Cardiac fibroblast (primary cell): Measurements from ENCODE around the gene IFNL2.

ENCODE experiments used
- DNase-seq, 2 donors: peaks; one replicate each; pipeline versions ENCODE4 v3.0.0 to v3.0.0-alpha.2; 2010; ENCODE audit warnings: low read depth in 2 of 2
- H3K4me3 ChIP-seq, 2 donors: replicated peaks in 1 of 2; 1 replicate in 1 of 2; 2 replicates in 1 of 2; pipeline ENCODE4 v1.5.1; 2011; ENCODE audit warnings: low read depth in 2 of 2, low read length in 2 of 2, mild to moderate bottlenecking in 2 of 2, moderate library complexity in 1 of 2
- TF ChIP-seq, protein P1 (sequence below): IDR thresholded peaks from one replicate; pipeline ENCODE4 v1.5.1; 2011; ENCODE audit warnings: low read depth, mild to moderate bottlenecking, low read length, inconsistent platforms

Gene IFNL2

DNA sequence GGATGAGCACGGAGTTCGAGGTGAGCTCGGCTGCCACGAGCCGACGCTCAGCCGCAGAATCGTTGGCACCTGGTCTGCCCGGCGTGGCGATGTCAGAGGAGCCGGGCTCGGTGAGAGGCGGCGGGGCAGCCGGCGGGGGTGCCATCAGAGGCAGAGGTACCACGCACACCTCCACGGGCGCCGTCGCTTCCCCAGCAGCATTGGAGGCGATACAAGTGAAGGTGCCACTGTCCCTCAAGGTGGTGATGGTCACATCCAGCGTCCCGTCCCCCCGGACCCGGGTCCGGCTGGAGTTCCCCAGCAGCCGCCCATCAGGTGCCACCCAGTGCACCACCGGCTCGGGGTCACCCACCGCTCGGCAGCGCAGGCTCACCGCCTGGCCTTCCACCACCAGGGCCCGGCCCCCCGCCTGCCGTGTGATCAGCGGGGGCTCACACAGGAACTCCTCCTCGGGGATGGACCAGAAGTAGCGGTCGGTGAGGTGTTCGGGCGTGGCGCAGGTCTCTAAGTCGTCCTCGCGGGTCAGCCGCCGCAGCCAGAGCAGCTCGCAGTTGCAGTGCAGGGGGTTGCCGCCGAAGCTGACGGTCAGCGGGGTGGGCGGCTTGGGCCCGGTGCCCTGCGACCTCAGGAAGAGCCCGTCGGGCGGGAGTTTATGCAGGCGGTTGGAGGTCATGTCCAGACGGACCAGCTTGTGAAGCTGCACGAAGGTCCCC, 46.0 kb downstream of the IFNL2 start:
- TF ChIP-seq, protein P1, sequence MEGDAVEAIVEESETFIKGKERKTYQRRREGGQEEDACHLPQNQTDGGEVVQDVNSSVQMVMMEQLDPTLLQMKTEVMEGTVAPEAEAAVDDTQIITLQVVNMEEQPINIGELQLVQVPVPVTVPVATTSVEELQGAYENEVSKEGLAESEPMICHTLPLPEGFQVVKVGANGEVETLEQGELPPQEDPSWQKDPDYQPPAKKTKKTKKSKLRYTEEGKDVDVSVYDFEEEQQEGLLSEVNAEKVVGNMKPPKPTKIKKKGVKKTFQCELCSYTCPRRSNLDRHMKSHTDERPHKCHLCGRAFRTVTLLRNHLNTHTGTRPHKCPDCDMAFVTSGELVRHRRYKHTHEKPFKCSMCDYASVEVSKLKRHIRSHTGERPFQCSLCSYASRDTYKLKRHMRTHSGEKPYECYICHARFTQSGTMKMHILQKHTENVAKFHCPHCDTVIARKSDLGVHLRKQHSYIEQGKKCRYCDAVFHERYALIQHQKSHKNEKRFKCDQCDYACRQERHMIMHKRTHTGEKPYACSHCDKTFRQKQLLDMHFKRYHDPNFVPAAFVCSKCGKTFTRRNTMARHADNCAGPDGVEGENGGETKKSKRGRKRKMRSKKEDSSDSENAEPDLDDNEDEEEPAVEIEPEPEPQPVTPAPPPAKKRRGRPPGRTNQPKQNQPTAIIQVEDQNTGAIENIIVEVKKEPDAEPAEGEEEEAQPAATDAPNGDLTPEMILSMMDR, result no peak
- no peak for DNase-seq
- H3K4me3 ChIP-seq, result no peak overlapping the region

DNA sequence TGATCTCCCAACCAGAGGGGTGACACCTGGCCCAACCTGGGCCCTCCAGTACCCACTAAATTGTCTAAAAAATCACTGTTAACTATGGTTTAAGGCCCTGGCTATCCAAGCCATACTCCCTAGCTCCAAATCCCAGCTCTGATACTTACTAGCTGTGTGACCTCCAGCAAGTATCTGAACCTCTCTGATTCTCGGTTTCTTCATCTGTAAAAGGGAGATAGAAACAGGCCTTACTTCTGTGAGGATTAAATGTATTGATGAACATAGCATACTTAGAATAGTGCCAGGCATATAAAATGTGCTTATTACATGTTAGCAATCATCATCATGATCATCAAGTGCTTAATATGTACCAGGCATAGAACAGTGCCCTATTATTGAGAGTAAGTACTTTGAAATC, 47.7 kb downstream of the IFNL2 start:
- no peak overlapping the region for H3K4me3 ChIP-seq
- no peak for DNase-seq
- TF ChIP-seq, protein P1, result no peak

GRCh38 chr19:39316627-39317321, 48.6 kb downstream of the IFNL2 start:
- TF ChIP-seq, protein P1, result no peak
- no peak for DNase-seq
- no peak overlapping the region for H3K4me3 ChIP-seq

- H3K4me3 ChIP-seq, result no peak overlapping the region
- no peak for DNase-seq
- TF ChIP-seq, protein P1, result no peak
These were observed 49.3 kb downstream of the IFNL2 start for GRCh38 chr19:39317476-39317875.

DNA sequence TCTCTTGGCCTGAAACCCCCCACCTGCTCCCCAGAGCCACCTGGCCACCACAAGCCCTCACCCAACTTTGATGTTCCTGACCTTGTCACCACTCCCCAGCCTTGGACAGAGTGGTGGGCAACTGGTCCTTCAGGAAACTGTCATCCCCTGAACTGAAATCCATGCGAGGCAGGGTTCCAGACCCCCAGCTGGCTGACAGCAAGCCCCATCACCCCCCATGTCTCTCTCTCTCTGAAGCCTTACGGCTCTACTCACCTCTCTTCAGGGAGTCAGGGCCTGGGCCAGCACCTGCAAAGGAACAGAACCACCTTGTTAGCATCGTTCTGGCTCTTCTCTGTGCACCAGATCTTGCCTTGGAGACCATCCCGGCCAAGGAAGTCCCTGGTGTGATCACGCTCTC, 49.9 kb downstream of the IFNL2 start:
- no peak overlapping the region for H3K4me3 ChIP-seq
- TF ChIP-seq, protein P1, result no peak
- DNase-seq, result no peak

GRCh38 chr19:39318690-39319089, 50.5 kb downstream of the IFNL2 start:
- no peak for DNase-seq
- TF ChIP-seq, protein P1, result no peak
- H3K4me3 ChIP-seq, result no peak overlapping the region
